Vagina (tissue), 2 donors: ENCODE measurements around the gene PDGFRA.

ENCODE experiments used
- CTCF ChIP-seq, 3 experiments: fragments of 450-650 bp in 2 of 3; fragments of 200-600 bp in 1 of 3; sonication (generic) in 1 of 3; IDR thresholded peaks; one replicate each; pipeline ENCODE4 v1.5.1; 2017 to 2019; ENCODE audit warnings: antibody characterized with exemption in 3 of 3, mild to moderate bottlenecking in 2 of 3, moderate library complexity in 2 of 3
- POLR2AphosphoS5 ChIP-seq, 2 donors: sonication (generic); formaldehyde crosslinking; IDR thresholded peaks; one replicate each; pipeline ENCODE4 v1.9.0; 2017; ENCODE audit warnings: antibody characterized with exemption in 2 of 2, mild to moderate bottlenecking in 2 of 2, low read depth in 1 of 2; ENCODE audit not compliant: insufficient read depth in 1 of 2

GRCh38 chr4:54330896-54331295, 101.8 kb downstream of the PDGFRA start:
- TF ChIP-seq CTCF (IDR thresholded peaks at IDR 0.05), result no peak
- no peak for TF ChIP-seq POLR2AphosphoS5 (IDR thresholded peaks at IDR 0.05; ENCODE audit: insufficient read depth in 1 of 2, low read depth in 1 of 2)
